Smooth muscle cell of the brain vasculature (primary cell): Measurements from ENCODE around the gene HAS3.
"Not testable (repeated sequence)": the region's sequence is repeated elsewhere in the genome, so short reads cannot be mapped to it uniquely, and the experiment has no call there.

Source experiments
- DNase-seq: peaks from one replicate; pipeline ENCODE4 v3.0.0-alpha.2; 2012; ENCODE audit warnings: low read depth, low spot score

Gene HAS3

DNA sequence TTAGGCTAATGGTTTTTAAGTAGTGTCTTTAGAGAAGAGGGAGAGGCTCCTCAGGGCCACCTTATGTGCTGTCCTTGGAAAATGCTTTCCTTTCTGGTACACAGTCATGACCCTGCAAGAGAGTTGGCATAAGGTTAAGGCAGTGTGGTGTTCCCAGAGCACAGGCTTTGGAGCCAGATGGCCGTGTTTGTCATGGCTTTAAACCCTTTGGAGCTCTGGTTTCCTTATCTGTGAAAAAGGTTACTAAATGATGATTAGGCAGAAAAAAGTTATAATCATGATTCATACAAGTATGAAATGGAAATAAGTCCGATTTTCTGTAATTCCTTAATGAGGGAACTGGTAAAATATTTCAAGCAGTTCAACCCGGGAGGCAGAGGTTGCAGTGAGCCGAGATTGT lies 40.2 kb downstream of the HAS3 start:
- DNase-seq = no peak

DNA sequence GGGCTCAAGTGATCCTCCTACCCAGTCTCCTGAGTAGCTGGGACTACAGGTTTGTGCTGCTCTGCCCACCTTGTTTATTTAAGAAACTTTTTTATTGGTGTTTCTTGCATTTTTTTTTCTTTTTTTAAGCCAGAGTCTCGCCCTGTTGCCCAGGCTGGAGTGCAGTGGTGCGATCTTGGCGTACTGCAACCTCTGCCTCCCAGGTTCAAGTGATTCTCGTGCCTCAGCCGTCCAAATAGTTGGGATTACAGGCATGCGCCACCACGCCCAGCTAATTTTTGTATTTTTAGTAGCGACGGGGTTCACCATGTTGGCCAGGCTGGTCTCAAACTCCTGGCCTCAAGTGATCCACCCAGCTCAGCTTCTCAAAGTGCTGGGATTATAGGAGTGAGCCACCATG lies 44.2 kb downstream of the HAS3 start:
- not testable (repeated sequence) for DNase-seq

DNA sequence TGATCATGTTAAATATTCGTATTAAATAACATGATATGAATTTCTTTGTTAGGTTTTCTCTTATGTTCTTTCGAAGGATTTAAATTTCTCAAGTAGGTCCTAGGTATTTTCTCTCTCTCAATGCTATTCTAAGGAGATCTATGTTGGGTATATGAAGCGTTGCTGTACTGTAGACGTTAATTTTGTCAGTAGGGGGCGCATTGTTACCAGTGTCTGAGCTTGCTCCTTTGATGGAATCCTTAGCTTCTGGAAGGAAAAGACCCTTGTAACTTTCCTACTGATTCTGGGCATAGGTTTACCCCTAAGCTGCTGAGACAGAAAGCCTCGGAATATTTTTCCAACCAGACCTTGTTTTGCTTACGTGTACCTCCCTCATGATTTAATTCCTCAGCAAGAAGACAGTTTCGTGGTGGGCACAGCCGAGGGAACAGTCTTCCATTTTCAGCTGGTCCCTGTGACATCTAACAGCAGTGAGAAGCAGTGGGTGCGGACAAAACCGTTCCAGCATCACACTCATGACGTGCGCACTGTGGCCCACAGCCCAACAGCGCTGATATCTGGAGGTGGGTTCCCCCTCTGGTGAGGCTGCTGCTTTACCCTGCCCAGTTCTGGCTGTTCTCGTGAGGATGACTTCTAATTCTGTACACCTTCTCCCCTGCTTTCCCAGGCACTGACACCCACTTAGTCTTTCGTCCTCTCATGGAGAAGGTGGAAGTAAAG lies 44.9 kb downstream of the HAS3 start:
- peak; percentile 57 for DNase-seq

DNA sequence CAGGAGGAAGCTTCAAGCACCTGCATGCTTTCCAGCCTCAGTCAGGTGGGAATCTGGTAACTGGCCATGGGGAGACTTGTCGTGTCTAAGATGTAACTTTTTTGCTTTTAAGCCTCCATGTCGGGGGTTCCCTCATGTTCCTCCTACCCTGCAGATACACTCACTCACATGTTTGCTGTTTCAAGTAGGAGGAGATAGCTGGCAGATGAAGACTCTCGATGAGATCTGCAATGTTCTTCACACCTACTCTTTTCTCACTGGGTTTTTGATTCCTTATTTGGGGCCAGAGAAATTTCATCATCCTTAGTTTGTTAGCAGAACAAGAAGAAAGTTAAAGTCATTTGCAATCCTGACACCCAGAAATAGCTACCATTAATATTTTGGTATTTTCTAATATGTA lies 51.7 kb downstream of the HAS3 start:
- no peak for DNase-seq

DNA sequence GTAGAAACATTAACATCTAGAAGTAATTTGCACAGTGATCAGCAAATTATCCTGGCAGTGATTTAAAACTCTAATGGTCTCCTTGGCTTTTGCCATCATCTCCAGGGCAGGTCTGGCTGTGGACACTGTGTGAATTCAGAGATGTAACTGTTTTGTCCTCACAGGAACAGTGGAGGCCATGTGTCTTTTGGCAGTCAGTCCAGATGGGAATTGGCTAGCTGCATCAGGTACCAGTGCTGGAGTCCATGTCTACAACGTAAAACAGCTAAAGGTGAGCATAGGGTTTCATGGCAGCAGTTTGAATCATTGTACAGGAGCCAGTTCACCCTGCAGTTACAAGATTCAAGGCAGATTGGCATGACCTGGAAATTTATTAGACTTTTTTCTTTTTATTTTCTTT lies 54.7 kb downstream of the HAS3 start:
- no peak for DNase-seq

DNA sequence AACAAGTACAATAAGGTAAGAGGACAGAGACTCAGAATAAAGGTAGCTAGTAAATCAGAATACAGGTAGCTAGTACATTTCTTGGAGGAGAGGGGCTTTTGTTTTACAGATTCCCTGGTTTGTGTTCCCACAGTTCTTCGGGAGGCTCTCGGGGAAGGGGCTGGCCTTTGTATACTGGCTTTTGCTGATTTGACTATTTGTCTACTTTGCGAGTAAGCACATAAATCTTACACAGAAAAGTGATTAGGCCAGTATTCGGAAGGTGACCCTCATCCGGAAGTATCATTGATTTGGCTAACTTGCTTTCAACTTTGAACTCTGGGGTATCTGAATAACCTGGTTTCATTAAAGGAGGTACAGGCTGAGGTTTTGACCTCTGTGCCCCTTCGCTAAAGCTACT lies 60.1 kb downstream of the HAS3 start:
- no peak for DNase-seq

DNA sequence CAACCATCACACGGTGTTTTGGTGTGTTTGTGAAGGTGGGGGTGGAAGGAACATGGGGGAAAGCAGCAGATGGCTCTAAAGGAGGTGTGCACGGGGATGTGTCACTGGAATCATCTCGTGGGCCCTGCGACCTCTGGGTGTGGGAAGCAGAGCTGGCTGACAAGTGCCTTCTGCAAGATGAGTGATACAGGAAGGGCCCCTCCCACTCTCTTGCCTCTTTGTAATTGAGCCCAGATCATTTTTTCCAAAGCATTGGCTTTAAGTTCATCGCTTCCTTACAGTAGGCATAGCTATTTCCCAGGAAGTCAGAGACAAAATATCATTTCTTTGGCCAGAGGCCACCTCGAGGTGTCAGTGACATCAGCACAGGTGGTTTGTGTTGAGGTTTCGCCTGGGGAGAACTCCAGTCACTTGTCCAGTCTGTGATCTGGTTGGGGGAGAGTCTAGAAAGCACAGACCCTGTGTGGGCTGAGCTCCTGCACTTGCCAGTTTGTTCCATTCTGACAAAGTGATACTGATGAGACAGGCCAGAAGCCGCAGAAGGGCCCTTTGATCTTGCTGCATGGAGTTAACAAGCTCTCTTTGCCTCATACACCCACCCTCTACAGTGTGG lies 60.9 kb downstream of the HAS3 start:
- no peak for DNase-seq

DNA sequence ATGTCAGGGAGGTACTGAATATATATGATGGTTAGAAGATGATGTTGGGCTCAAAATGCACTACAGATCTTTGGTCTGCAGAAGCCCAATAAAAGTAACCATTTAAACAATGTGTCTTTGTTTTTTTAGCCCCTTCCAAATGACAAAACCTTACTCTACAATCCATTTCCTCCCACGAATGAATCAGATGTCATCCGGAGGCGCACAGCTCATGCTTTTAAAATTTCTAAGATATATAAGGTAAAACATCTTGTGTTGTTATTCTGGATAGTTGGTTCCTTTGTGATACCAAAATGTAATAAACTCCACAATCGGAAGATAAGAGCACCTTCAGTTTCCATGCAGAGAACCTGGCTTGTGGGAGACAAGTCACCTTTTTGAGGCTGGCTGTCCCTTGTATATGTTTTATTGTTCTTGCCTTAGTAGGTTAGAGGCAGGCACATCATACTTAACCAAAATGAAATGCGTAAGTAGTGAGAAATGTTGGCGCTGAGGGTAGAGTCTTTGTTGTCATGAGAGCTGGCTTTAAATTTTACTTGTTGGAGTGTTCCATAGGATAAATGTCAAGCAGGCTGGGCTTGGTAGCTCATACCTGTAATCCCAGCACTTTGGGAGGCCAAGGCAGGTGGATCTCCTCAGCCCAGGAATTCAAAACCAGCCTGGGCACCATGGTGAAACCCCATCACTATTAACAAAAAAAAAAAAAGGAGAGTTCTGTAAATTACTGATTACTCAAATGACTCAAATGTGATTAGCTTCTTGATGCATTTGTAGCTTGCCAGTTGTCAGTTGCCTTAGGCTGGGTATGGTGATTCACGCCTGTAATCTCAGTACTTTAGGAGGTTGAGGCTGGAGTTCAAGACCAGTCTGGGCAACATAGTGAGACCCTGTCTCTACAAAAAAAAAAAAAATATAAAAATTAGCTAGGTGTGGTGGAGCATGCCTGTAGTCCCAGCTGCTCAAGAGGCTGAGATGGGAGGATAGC lies 61.8 kb downstream of the HAS3 start:
- no peak for DNase-seq
